Peyer's patch (tissue), 4 donors: ENCODE measurements around the gene DNAH3. TPM values are rescaled to one million over a fixed set of nuclear protein-coding genes. Genes with fewer than 3 reads are reported as not detected.
"Not testable (repeated sequence)": the region's sequence is repeated elsewhere in the genome, so short reads cannot be mapped to it uniquely, and the experiment has no call there.

Experiments used
- DNase-seq, 3 donors: peaks; one replicate each; pipeline ENCODE4 v3.0.0-alpha.2; 2017 to 2019
- H3K27ac ChIP-seq, 4 donors: fragments of 200-600 bp; sonication (generic); one replicate each; pipeline ENCODE4 v1.5.1; 2016 to 2019
- H3K27me3 ChIP-seq, 2 donors: fragments of 200-600 bp; sonication (generic); one replicate each; pipeline ENCODE4 v1.5.1; 2019
- H3K36me3 ChIP-seq, 3 donors: fragments of 200-600 bp; sonication (generic); one replicate each; pipeline ENCODE4 v1.5.1; 2016 to 2019
- H3K4me1 ChIP-seq, 4 donors: fragments of 200-600 bp; sonication (generic); one replicate each; pipeline ENCODE4 v1.5.1; 2016 to 2019
- H3K4me3 ChIP-seq, 4 donors: fragments of 200-600 bp; sonication (generic); 1 replicate in 3 of 4; 2 replicates in 1 of 4; pipeline ENCODE4 v1.5.1; 2016 to 2019; ENCODE audit warnings: mild to moderate bottlenecking in 1 of 4
- H3K9me3 ChIP-seq, 4 donors: fragments of 200-600 bp; sonication (generic); one replicate each; pipeline ENCODE4 v1.5.1; 2016 to 2019; ENCODE audit warnings: mild to moderate bottlenecking in 1 of 4
- POLR2A ChIP-seq, 2 donors: fragments of 450-650 bp; IDR thresholded peaks; one replicate each; pipeline ENCODE4 v1.5.1; 2017; ENCODE audit warnings: antibody characterized with exemption in 2 of 2, mild to moderate bottlenecking in 2 of 2, moderate library complexity in 2 of 2
- total RNA-seq, 4 donors: library from RNA; depleted of rRNA; stranded (reverse); fragments of >200 nt; gene quantifications; one replicate each; pipeline ENCODE4 v1.1.0, GENCODE V29; 2016
- TF ChIP-seq, protein P1 (sequence below), 6 experiments: fragments of 450-650 bp in 4 of 6; fragments of 200-600 bp in 2 of 6; sonication (generic) in 1 of 6; IDR thresholded peaks; one replicate each; pipeline ENCODE4 v1.5.1; 2017 to 2019; ENCODE audit warnings: antibody characterized with exemption in 6 of 6, mild to moderate bottlenecking in 3 of 6, moderate library complexity in 1 of 6

The DNAH3 gene, protein sequence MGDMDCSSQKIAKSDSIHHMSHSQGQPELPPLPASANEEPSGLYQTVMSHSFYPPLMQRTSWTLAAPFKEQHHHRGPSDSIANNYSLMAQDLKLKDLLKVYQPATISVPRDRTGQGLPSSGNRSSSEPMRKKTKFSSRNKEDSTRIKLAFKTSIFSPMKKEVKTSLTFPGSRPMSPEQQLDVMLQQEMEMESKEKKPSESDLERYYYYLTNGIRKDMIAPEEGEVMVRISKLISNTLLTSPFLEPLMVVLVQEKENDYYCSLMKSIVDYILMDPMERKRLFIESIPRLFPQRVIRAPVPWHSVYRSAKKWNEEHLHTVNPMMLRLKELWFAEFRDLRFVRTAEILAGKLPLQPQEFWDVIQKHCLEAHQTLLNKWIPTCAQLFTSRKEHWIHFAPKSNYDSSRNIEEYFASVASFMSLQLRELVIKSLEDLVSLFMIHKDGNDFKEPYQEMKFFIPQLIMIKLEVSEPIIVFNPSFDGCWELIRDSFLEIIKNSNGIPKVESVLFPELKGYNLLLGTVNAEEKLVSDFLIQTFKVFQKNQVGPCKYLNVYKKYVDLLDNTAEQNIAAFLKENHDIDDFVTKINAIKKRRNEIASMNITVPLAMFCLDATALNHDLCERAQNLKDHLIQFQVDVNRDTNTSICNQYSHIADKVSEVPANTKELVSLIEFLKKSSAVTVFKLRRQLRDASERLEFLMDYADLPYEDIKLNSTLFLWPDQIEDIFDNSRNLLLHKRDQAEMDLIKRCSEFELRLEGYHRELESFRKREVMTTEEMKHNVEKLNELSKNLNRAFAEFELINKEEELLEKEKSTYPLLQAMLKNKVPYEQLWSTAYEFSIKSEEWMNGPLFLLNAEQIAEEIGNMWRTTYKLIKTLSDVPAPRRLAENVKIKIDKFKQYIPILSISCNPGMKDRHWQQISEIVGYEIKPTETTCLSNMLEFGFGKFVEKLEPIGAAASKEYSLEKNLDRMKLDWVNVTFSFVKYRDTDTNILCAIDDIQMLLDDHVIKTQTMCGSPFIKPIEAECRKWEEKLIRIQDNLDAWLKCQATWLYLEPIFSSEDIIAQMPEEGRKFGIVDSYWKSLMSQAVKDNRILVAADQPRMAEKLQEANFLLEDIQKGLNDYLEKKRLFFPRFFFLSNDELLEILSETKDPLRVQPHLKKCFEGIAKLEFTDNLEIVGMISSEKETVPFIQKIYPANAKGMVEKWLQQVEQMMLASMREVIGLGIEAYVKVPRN (N-terminal part only)
- total RNA-seq, result 1 to 10 TPM; 2.1 to 6.7 (median 4.5) TPM

- Histone ChIP-seq H3K4me1 (no peaks in the 10 kb centered on the region), H3K27ac (no peak within 1 kb of the TSS), H3K36me3 (no peaks in the 10 kb centered on the region), H3K9me3 (no peaks in the 10 kb centered on the region), H3K4me3 (no peak within 1 kb of the TSS), H3K27me3 (no peaks in the 10 kb centered on the region)
- no peak for DNase-seq
- TF ChIP-seq, protein P1, sequence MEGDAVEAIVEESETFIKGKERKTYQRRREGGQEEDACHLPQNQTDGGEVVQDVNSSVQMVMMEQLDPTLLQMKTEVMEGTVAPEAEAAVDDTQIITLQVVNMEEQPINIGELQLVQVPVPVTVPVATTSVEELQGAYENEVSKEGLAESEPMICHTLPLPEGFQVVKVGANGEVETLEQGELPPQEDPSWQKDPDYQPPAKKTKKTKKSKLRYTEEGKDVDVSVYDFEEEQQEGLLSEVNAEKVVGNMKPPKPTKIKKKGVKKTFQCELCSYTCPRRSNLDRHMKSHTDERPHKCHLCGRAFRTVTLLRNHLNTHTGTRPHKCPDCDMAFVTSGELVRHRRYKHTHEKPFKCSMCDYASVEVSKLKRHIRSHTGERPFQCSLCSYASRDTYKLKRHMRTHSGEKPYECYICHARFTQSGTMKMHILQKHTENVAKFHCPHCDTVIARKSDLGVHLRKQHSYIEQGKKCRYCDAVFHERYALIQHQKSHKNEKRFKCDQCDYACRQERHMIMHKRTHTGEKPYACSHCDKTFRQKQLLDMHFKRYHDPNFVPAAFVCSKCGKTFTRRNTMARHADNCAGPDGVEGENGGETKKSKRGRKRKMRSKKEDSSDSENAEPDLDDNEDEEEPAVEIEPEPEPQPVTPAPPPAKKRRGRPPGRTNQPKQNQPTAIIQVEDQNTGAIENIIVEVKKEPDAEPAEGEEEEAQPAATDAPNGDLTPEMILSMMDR (IDR thresholded peaks at IDR 0.05), result no peak
- no peak for TF ChIP-seq POLR2A (IDR thresholded peaks at IDR 0.05)
Observed at GRCh38 chr16:21150375-21151001, at the start of gene DNAH3. TSS of gene DNAH3 (minus strand) at chr16:21150846. CDS start at chr16:21150319, 527 bp downstream.

- peak in 1 of 2 donors; percentile 53 for TF ChIP-seq POLR2A (IDR thresholded peaks at IDR 0.05)
- TF ChIP-seq, protein P1 (IDR thresholded peaks at IDR 0.05), result no peak
- no peak for DNase-seq
- H3K4me1 ChIP-seq, result peaks cover 0 to 22% (median 3%) of the 10 kb centered on the region in 4 donors
- H3K9me3 ChIP-seq, result no peaks in the 10 kb centered on the region
- H3K27ac ChIP-seq, result peak overlapping the region in 3 of 4 donors; percentile 28 to 85 (median 57)
- H3K36me3 ChIP-seq, result no peaks in the 10 kb centered on the region
- no peak overlapping the region for H3K4me3 ChIP-seq
- H3K27me3 ChIP-seq, result no peaks in the 10 kb centered on the region
Observed at GRCh38 chr16:21199607-21200218, 49.1 kb upstream of the DNAH3 start.

DNA sequence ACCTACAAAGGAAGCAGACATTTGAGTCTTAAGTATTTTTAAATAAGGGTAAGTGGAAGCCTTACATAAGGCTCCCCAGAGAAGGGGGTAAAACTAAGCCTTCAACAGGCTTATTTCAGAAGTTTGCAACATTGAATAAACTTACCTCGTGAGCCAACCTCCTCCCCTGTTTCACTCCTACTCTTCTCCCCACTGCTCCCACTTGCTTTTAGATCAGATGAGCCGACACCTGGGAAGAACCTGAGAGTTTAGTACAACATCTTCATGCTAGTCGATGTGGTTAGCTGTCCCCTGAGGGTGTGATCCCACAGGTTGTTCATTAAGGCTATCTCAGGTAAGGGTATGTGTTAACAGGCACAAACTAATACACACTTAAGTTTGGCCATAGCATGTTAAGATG lies 47.0 kb upstream of the DNAH3 start:
- Histone ChIP-seq H3K36me3 (no peaks in the 10 kb centered on the region), H3K4me3 (no peak overlapping the region), H3K4me1 (peaks cover 0 to 21% (median 3%) of the 10 kb centered on the region in 4 donors), H3K27me3 (no peaks in the 10 kb centered on the region), H3K27ac (no peak overlapping the region), H3K9me3 (no peaks in the 10 kb centered on the region)
- TF ChIP-seq, protein P1 (IDR thresholded peaks at IDR 0.05), result no peak
- TF ChIP-seq POLR2A (IDR thresholded peaks at IDR 0.05), result no peak
- DNase-seq, result no peak

DNA sequence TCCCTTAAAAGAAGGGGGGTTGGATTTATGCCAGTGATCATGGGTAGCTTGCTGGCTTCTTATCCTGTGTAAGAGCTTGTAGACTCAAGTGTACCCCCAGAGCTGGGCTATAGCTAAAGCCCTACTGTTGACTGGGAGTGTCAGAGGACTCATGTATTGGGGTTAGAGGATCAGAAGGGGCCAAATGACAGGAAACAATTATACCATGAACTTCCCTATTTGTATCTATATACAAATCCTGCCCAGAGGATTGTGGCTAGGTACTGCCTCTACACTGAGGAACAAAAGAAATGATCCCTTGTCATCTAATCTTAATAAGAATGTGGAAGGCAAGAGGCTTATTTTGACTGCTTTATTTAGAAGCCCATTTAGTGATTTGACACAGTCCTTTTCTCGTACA lies 46.5 kb upstream of the DNAH3 start:
- no peak for TF ChIP-seq POLR2A (IDR thresholded peaks at IDR 0.05)
- TF ChIP-seq, protein P1 (IDR thresholded peaks at IDR 0.05), result no peak
- DNase-seq, result no peak
- no peaks in the 10 kb centered on the region for H3K27me3 ChIP-seq
- H3K36me3 ChIP-seq, result no peaks in the 10 kb centered on the region
- peaks cover 0 to 17% (median 3%) of the 10 kb centered on the region in 4 donors for H3K4me1 ChIP-seq
- H3K9me3 ChIP-seq, result no peaks in the 10 kb centered on the region
- no peak overlapping the region for H3K4me3 ChIP-seq
- H3K27ac ChIP-seq, result no peak overlapping the region

DNA sequence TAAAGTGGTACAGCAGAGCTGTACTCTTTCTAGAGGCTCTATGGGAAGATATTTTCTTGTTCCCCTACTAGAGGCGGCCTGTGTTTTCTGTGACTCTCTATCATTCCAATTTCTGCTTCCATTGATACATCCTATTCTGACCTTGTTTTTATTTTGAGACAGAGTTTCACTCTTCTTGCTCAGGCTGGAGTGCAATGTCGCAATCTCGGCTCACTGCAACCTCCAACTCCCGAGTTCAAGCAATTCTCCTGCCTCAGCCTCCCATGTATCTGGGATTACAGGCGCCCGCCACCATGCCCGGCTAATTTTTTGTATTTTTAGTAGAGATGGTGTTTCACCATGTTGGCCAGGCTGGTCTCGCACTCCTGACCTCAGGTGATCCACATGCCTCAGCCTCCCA lies 44.7 kb upstream of the DNAH3 start:
- peaks cover 0 to 15% (median 1%) of the 10 kb centered on the region in 4 donors for H3K4me1 ChIP-seq
- H3K27me3 ChIP-seq, H3K36me3 ChIP-seq, H3K27ac ChIP-seq, H3K9me3 ChIP-seq, DNase-seq, H3K4me3 ChIP-seq: not testable (repeated sequence)
